Measurements from ENCODE around the gene LAMB2.

LAMB2 gene

DNA sequence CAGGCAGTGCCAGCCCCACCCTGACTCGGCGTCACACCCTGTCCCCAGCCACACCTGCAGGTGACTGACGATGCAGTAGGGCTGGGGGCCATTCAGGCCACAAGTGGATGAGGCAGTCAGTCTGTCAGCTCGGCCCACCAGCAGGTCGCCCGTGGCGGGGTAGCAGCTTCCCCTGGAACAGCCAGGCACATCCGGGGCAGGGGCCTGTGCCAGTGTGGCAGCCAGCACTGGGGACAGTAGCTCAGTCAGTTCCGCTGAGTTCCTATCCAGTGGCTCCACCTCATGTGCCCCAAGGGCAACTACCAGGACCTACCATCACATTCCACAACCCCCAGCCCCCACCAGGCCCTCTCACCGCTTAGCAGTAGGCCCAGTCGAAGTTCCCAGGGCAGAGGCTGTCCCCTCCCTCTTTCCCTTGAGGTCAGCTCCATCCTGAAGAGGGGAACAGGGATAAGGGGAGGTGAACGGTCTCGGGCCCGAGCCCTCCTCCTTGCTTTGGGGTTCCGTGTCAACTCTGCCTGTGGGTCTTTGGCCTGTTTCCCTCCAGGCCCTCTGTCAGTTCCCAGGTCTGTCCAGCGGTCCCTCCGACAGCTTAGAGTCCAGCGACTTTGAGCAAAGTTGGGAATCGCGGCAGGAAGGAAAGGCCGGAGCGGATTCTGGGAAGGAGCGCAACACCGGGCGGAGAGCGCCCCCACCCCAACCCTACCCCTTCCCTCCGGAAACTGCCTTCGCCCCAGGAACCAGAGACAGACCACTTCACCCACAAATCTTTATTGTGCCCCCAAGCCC is at the start of gene LAMB2:
Gene LAMB2 (minus strand): TSS at position 614 of the 789 bp plus-strand sequence. CDS start 183 bp downstream, at position 431.
- Histone ChIP-seq H3K27me3 (ENCODE audit: low read depth, low read length) (no peaks in the 10 kb centered on the region), H3K4me1 (ENCODE audit: control insufficient read depth in 1 of 2, insufficient read depth in 2 of 2, low read length in 2 of 2) (peaks cover 6 to 29% of the 10 kb centered on the region in 2 donors)

GRCh38 chr3:49181351-49181750 is 48.5 kb upstream of the LAMB2 start:
- Histone ChIP-seq H3K36me3 (ENCODE audit: control insufficient read depth in 1 of 2, insufficient read depth in 2 of 2, low read length in 2 of 2) (peaks cover 0 to 9% of the 10 kb centered on the region in 2 donors), H3K27me3 (ENCODE audit: low read depth, low read length) (no peaks in the 10 kb centered on the region), H3K4me1 (ENCODE audit: control insufficient read depth in 1 of 2, insufficient read depth in 2 of 2, low read length in 2 of 2) (no peaks in the 10 kb centered on the region), H3K9me3 (ENCODE audit: control insufficient read depth in 1 of 2, low read length in 2 of 2) (no peaks in the 10 kb centered on the region), H3K4me3 (ENCODE audit: low read depth in 1 of 2, low read length in 2 of 2) (no peak overlapping the region), H3K27ac (ENCODE audit: low read length) (no peak overlapping the region)

More for the DNA sequence above, at the start of gene LAMB2:
- H3K27ac ChIP-seq (ENCODE audit: low read length), result peak within 1 kb of the TSS; percentile 91
- peak within 1 kb of the TSS; percentile 75 to 88 for H3K4me3 ChIP-seq (ENCODE audit: low read depth in 1 of 2, low read length in 2 of 2)
- no peaks in the 10 kb centered on the region for H3K9me3 ChIP-seq (ENCODE audit: control insufficient read depth in 1 of 2, low read length in 2 of 2)
- peaks cover 14 to 28% of the 10 kb centered on the region in 2 donors for H3K36me3 ChIP-seq (ENCODE audit: control insufficient read depth in 1 of 2, insufficient read depth in 2 of 2, low read length in 2 of 2)

DNA sequence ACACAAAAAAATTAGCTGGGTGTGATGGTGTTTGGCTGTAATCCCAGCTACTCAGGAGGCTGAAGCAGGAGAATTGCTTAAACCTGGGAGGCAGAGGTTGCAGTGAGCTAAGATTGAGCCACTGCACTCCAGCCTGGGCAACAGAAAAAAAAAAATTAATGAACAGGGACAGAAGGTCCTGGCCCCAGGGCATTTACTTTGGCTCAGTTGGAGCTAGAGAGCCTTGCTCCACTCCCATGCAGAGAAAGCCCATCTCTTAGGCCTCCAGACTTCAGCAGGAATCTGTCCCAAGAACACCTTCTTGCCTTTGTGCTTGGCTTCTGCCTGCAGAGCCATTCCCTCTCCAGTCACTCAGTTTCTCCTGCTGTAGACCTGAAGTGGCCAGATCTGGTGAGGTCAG is 47.3 kb upstream of the LAMB2 start:
- H3K9me3 ChIP-seq (ENCODE audit: control insufficient read depth in 1 of 2, low read length in 2 of 2), result no peaks in the 10 kb centered on the region

GRCh38 chr3:49177073-49177472 is 44.2 kb upstream of the LAMB2 start:
- Histone ChIP-seq H3K9me3 (ENCODE audit: control insufficient read depth in 1 of 2, low read length in 2 of 2) (no peaks in the 10 kb centered on the region), H3K4me1 (ENCODE audit: control insufficient read depth in 1 of 2, insufficient read depth in 2 of 2, low read length in 2 of 2) (peaks cover 5 to 29% of the 10 kb centered on the region in 2 donors), H3K36me3 (ENCODE audit: control insufficient read depth in 1 of 2, insufficient read depth in 2 of 2, low read length in 2 of 2) (peaks cover 15 to 28% of the 10 kb centered on the region in 2 donors), H3K27me3 (ENCODE audit: low read depth, low read length) (no peaks in the 10 kb centered on the region), H3K4me3 (ENCODE audit: low read depth in 1 of 2, low read length in 2 of 2) (no peak overlapping the region), H3K27ac (ENCODE audit: low read length) (no peak overlapping the region)

More for the DNA sequence above, 47.3 kb upstream of the LAMB2 start:
- Histone ChIP-seq H3K27me3 (ENCODE audit: low read depth, low read length) (no peaks in the 10 kb centered on the region), H3K27ac (ENCODE audit: low read length) (no peak overlapping the region), H3K4me3 (ENCODE audit: low read depth in 1 of 2, low read length in 2 of 2) (no peak overlapping the region), H3K4me1 (ENCODE audit: control insufficient read depth in 1 of 2, insufficient read depth in 2 of 2, low read length in 2 of 2) (peaks cover 0 to under 1% of the 10 kb centered on the region in 2 donors), H3K36me3 (ENCODE audit: control insufficient read depth in 1 of 2, insufficient read depth in 2 of 2, low read length in 2 of 2) (peaks cover 12 to 21% of the 10 kb centered on the region in 2 donors)

- no peak overlapping the region for H3K27ac ChIP-seq (ENCODE audit: low read length)
- H3K36me3 ChIP-seq (ENCODE audit: control insufficient read depth in 1 of 2, insufficient read depth in 2 of 2, low read length in 2 of 2), result peaks cover 15 to 28% of the 10 kb centered on the region in 2 donors
- peaks cover 9 to 33% of the 10 kb centered on the region in 2 donors for H3K4me1 ChIP-seq (ENCODE audit: control insufficient read depth in 1 of 2, insufficient read depth in 2 of 2, low read length in 2 of 2)
- H3K9me3 ChIP-seq (ENCODE audit: control insufficient read depth in 1 of 2, low read length in 2 of 2), result no peaks in the 10 kb centered on the region
- no peaks in the 10 kb centered on the region for H3K27me3 ChIP-seq (ENCODE audit: low read depth, low read length)
- H3K4me3 ChIP-seq (ENCODE audit: low read depth in 1 of 2, low read length in 2 of 2), result no peak overlapping the region
These were observed 42.7 kb upstream of the LAMB2 start for GRCh38 chr3:49175530-49175929.

GRCh38 chr3:49174397-49174985 is 41.6 kb upstream of the LAMB2 start:
- Histone ChIP-seq H3K4me1 (ENCODE audit: control insufficient read depth in 1 of 2, insufficient read depth in 2 of 2, low read length in 2 of 2) (peaks cover 10 to 36% of the 10 kb centered on the region in 2 donors), H3K9me3 (ENCODE audit: control insufficient read depth in 1 of 2, low read length in 2 of 2) (no peaks in the 10 kb centered on the region), H3K27ac (ENCODE audit: low read length) (peak overlapping the region; percentile 77), H3K27me3 (ENCODE audit: low read depth, low read length) (no peaks in the 10 kb centered on the region), H3K36me3 (ENCODE audit: control insufficient read depth in 1 of 2, insufficient read depth in 2 of 2, low read length in 2 of 2) (peaks cover 15 to 28% of the 10 kb centered on the region in 2 donors), H3K4me3 (ENCODE audit: low read depth in 1 of 2, low read length in 2 of 2) (peak overlapping the region in 1 of 2 donors; percentile 87)

DNA sequence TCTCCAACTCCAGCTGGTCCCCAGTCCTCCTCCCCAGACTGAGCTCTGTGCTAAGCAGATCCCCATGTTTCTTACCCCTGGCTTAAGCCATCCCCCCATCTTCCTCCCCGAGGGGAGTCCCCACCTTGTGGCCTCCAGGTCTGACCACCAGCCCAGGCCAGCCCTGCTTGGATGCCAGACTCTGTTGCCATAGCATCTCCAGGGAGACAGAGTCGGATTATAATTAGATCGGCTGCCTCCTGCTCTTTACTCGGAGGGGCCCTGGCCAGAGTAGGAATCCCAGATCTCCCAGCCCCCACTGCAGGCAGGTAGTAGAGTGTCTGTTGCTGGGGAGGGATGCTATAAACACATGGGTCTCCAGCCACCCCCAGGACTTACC is 40.9 kb upstream of the LAMB2 start:
- peak overlapping the region; percentile 77 for H3K27ac ChIP-seq (ENCODE audit: low read length)
- H3K36me3 ChIP-seq (ENCODE audit: control insufficient read depth in 1 of 2, insufficient read depth in 2 of 2, low read length in 2 of 2), result peaks cover 15 to 28% of the 10 kb centered on the region in 2 donors
- peaks cover 10 to 36% of the 10 kb centered on the region in 2 donors for H3K4me1 ChIP-seq (ENCODE audit: control insufficient read depth in 1 of 2, insufficient read depth in 2 of 2, low read length in 2 of 2)
- no peaks in the 10 kb centered on the region for H3K9me3 ChIP-seq (ENCODE audit: control insufficient read depth in 1 of 2, low read length in 2 of 2)
- H3K27me3 ChIP-seq (ENCODE audit: low read depth, low read length), result no peaks in the 10 kb centered on the region
- peak overlapping the region; percentile 77 to 87 for H3K4me3 ChIP-seq (ENCODE audit: low read depth in 1 of 2, low read length in 2 of 2)

DNA sequence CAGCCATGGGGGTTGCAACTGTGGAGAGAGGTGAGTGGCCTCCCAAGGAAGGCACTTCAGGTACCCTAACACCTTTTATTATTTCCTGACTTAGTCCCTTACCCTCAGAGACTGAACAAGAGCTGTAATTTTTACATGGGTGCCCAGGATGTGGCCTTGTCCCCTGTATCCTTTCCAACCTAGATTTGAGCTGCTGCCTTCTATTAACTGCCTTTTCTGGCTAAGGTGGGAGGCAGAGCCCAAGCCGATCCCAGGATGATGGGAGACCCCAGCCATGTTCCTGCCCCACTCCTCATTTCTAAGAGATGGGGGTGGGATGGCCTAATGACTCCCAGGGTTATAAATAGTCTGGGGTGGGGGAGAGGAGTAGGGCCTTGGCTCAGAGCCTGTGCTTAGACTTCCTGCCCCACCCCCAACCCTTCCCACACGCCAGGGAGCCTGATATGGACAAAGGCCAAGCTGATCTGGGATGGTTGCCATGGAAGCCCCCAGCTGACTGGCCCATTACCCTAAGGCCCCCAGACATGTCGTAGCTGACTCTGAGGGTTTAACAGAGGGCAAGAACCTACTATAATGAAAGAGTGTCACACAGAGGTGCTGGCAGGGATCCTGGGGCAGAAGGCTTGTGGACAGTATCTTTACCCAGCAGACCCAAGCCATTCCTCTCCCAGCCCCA is 40.4 kb upstream of the LAMB2 start:
- Histone ChIP-seq H3K4me1 (ENCODE audit: control insufficient read depth in 1 of 2, insufficient read depth in 2 of 2, low read length in 2 of 2) (peaks cover 10 to 36% of the 10 kb centered on the region in 2 donors), H3K27ac (ENCODE audit: low read length) (peak overlapping the region; percentile 77), H3K4me3 (ENCODE audit: low read depth in 1 of 2, low read length in 2 of 2) (peak overlapping the region; percentile 77 to 87), H3K36me3 (ENCODE audit: control insufficient read depth in 1 of 2, insufficient read depth in 2 of 2, low read length in 2 of 2) (peaks cover 15 to 27% of the 10 kb centered on the region in 2 donors), H3K9me3 (ENCODE audit: control insufficient read depth in 1 of 2, low read length in 2 of 2) (no peaks in the 10 kb centered on the region), H3K27me3 (ENCODE audit: low read depth, low read length) (no peaks in the 10 kb centered on the region)

- Histone ChIP-seq H3K27ac (ENCODE audit: low read length) (peak overlapping the region; percentile 77), H3K27me3 (ENCODE audit: low read depth, low read length) (no peaks in the 10 kb centered on the region), H3K36me3 (ENCODE audit: control insufficient read depth in 1 of 2, insufficient read depth in 2 of 2, low read length in 2 of 2) (peaks cover 15 to 23% of the 10 kb centered on the region in 2 donors), H3K4me1 (ENCODE audit: control insufficient read depth in 1 of 2, insufficient read depth in 2 of 2, low read length in 2 of 2) (peaks cover 10 to 36% of the 10 kb centered on the region in 2 donors), H3K4me3 (ENCODE audit: low read depth in 1 of 2, low read length in 2 of 2) (peak overlapping the region; percentile 77 to 87), H3K9me3 (ENCODE audit: control insufficient read depth in 1 of 2, low read length in 2 of 2) (no peaks in the 10 kb centered on the region)
These were observed 39.7 kb upstream of the LAMB2 start for GRCh38 chr3:49172551-49173041.

GRCh38 chr3:49171775-49172500 is 39.1 kb upstream of the LAMB2 start:
- peaks cover 11 to 37% of the 10 kb centered on the region in 2 donors for H3K4me1 ChIP-seq (ENCODE audit: control insufficient read depth in 1 of 2, insufficient read depth in 2 of 2, low read length in 2 of 2)
- no peaks in the 10 kb centered on the region for H3K9me3 ChIP-seq (ENCODE audit: control insufficient read depth in 1 of 2, low read length in 2 of 2)
- peaks cover 15 to 23% of the 10 kb centered on the region in 2 donors for H3K36me3 ChIP-seq (ENCODE audit: control insufficient read depth in 1 of 2, insufficient read depth in 2 of 2, low read length in 2 of 2)
- H3K4me3 ChIP-seq (ENCODE audit: low read depth in 1 of 2, low read length in 2 of 2), result peak overlapping the region; percentile 77 to 87
- H3K27me3 ChIP-seq (ENCODE audit: low read depth, low read length), result no peaks in the 10 kb centered on the region
- H3K27ac ChIP-seq (ENCODE audit: low read length), result peak overlapping the region; percentile 77

Measured in muscle layer of duodenum (tissue), 2 donors.